Measurements from ENCODE around the gene ARSI. TPM values are rescaled to one million over a fixed set of nuclear protein-coding genes. Genes with fewer than 3 reads are reported as not detected.

ARSI gene
- polyA plus RNA-seq, 6 donors from 2014 or later = not detected

Other genes with a start within 250 kb of the ARSI start
- 1 to 10 TPM in 2 of 6 donors, under 1 TPM in 4; 0.20 to 1.5 (median 0.96) TPM for gene CSF1R, start 216.4 kb downstream of the ARSI start, polyA plus RNA-seq (ENCODE audit: low read depth in 6 of 6)
- gene PDGFRB, start 147.1 kb downstream of the ARSI start, polyA plus RNA-seq (ENCODE audit: low read depth in 6 of 6) = 1 to 10 TPM in 3 of 6 donors, under 1 TPM in 2, not detected in 1; 0.09 to 1.8 (median 1.1) TPM
- not detected for gene CDX1, start 136.1 kb downstream of the ARSI start, polyA plus RNA-seq (ENCODE audit: low read depth in 6 of 6)
- not detected for gene SLC6A7, start 112.8 kb downstream of the ARSI start, polyA plus RNA-seq (ENCODE audit: low read depth in 6 of 6)
- gene CAMK2A, start 13.1 kb downstream of the ARSI start, polyA plus RNA-seq (ENCODE audit: low read depth in 6 of 6) = not detected
- gene TCOF1, start 54.8 kb upstream of the ARSI start, polyA plus RNA-seq (ENCODE audit: low read depth in 6 of 6) = 10 to 100 TPM in 2 of 6 donors, 1 to 10 TPM in 4; 5.1 to 31.2 (median 9.3) TPM
- gene CD74, start 110.0 kb upstream of the ARSI start, polyA plus RNA-seq (ENCODE audit: low read depth in 6 of 6) = over 10,000 TPM; 22,737 to 35,313 (median 25,671) TPM
- 1,000 to 10,000 TPM; 4,594 to 6,671 (median 5,653) TPM for gene RPS14, start 146.8 kb upstream of the ARSI start, polyA plus RNA-seq (ENCODE audit: low read depth in 6 of 6)
- 1 to 10 TPM in 2 of 6 donors, under 1 TPM in 4; 0.38 to 1.8 (median 0.73) TPM for gene NDST1, start 205.2 kb upstream of the ARSI start, polyA plus RNA-seq (ENCODE audit: low read depth in 6 of 6)

All from naive B cell (primary cell).